ENCODE results near the gene LORICRIN.
A peak's percentile ranks its signal among the peaks of the same experiment; 100 is the strongest.

LORICRIN gene

DNA sequence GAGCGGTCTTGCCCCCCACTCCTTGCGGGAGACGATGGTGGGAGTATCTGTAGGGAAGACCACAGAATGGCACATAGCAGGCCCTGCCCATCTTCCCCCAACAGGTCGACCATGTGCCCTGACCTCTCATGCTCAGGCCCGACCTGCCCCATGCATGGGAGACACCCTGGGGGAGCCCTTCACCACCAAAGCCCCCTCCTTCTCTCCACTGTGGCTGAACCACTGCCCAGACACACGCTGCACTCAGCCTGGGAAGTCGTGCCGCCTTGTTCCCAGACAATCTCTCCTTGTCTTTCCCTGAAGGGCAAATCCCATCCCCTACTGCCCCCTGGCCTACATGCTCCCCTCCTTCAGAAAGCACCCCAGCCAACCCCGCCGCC, 47.7 kb downstream of the LORICRIN start:
- no peaks in the 10 kb centered on the region for H3K79me2 ChIP-seq (ENCODE audit: low read length)
- peak overlapping the region; percentile 63 for H3K4me3 ChIP-seq (ENCODE audit: low read length)
- peak overlapping the region; percentile 90 for H3K4me2 ChIP-seq (ENCODE audit: low read length)
- no peaks in the 10 kb centered on the region for H3K9me3 ChIP-seq (ENCODE audit: insufficient read depth, low read length)
- no peak overlapping the region for H3K9ac ChIP-seq (ENCODE audit: low read length)
- no peaks in the 10 kb centered on the region for H3K36me3 ChIP-seq (replicated peaks; ENCODE audit: low read depth, low read length)
- TF ChIP-seq, protein P1, sequence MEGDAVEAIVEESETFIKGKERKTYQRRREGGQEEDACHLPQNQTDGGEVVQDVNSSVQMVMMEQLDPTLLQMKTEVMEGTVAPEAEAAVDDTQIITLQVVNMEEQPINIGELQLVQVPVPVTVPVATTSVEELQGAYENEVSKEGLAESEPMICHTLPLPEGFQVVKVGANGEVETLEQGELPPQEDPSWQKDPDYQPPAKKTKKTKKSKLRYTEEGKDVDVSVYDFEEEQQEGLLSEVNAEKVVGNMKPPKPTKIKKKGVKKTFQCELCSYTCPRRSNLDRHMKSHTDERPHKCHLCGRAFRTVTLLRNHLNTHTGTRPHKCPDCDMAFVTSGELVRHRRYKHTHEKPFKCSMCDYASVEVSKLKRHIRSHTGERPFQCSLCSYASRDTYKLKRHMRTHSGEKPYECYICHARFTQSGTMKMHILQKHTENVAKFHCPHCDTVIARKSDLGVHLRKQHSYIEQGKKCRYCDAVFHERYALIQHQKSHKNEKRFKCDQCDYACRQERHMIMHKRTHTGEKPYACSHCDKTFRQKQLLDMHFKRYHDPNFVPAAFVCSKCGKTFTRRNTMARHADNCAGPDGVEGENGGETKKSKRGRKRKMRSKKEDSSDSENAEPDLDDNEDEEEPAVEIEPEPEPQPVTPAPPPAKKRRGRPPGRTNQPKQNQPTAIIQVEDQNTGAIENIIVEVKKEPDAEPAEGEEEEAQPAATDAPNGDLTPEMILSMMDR (IDR thresholded peaks at IDR 0.05; ENCODE audit: low read depth, low read length): no peak
- TF ChIP-seq EZH2phosphoT487 (IDR thresholded peaks at IDR 0.05; ENCODE audit: low read depth): no peak
- H4K20me1 ChIP-seq (ENCODE audit: insufficient read depth, low read length): no peaks in the 10 kb centered on the region
- H3K27ac ChIP-seq (ENCODE audit: low read length): no peak overlapping the region
- H3K27me3 ChIP-seq (ENCODE audit: low read depth, low read length): peaks cover 33% of the 10 kb centered on the region
- no peak overlapping the region for H2AFZ ChIP-seq (ENCODE audit: low read depth, low read length)
- H3K4me1 ChIP-seq (ENCODE audit: low read length): peaks cover 57% of the 10 kb centered on the region

DNA sequence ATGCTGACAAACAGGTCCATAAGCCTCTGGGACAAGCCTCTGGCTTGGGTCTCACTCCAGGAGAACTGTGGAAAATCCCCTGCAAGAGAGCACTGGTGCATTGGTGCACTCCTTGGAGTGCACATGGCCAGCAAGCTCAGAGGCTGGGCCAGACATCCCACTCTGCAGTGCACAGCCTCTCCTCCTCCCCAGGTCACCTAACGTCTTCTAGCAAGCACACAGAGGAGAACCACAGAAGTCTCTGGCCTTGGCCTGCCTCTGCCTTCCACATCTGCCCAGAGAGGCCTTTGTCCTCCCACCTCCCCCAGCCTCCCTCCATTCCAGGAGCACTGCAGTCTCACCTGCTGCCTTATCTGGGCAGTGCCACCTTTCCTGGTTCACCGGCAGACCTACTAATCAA, 49.1 kb downstream of the LORICRIN start:
- Histone ChIP-seq H3K4me2 (ENCODE audit: low read length) (no peak overlapping the region), H3K9me3 (ENCODE audit: insufficient read depth, low read length) (no peaks in the 10 kb centered on the region), H3K27ac (ENCODE audit: low read length) (no peak overlapping the region), H3K4me3 (ENCODE audit: low read length) (no peak overlapping the region), H3K79me2 (ENCODE audit: low read length) (no peaks in the 10 kb centered on the region), H3K36me3 (replicated peaks; ENCODE audit: low read depth, low read length) (no peaks in the 10 kb centered on the region), H4K20me1 (ENCODE audit: insufficient read depth, low read length) (no peaks in the 10 kb centered on the region), H3K4me1 (ENCODE audit: low read length) (peaks cover 57% of the 10 kb centered on the region), H2AFZ (ENCODE audit: low read depth, low read length) (no peak overlapping the region), H3K9ac (ENCODE audit: low read length) (no peak overlapping the region), H3K27me3 (ENCODE audit: low read depth, low read length) (peaks cover 32% of the 10 kb centered on the region)
- TF ChIP-seq, protein P1 (IDR thresholded peaks at IDR 0.05; ENCODE audit: low read depth, low read length): no peak
- TF ChIP-seq EZH2phosphoT487 (IDR thresholded peaks at IDR 0.05; ENCODE audit: low read depth): no peak

DNA sequence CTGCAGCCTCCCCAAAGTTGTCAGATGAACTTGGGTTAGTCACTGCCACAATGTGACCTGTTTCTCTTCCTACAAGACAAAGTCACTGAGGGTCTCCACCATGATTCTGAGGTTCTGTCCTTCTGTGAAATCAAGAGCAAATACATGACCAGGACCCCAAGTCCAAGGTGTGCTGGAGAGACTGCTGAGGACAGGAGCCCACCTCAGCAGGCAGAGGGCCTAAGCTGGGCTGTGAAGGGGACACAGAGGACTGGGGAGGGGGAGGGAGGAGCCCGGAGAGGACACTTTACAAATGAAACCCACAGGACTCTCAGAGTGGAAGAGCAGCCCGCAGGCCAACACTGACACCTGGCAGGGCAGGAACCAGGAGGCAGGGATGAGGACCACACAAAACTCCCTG, 50.0 kb downstream of the LORICRIN start:
- Histone ChIP-seq H3K27ac (ENCODE audit: low read length) (no peak overlapping the region), H3K36me3 (replicated peaks; ENCODE audit: low read depth, low read length) (no peaks in the 10 kb centered on the region), H3K4me1 (ENCODE audit: low read length) (peaks cover 52% of the 10 kb centered on the region), H3K79me2 (ENCODE audit: low read length) (no peaks in the 10 kb centered on the region), H3K9me3 (ENCODE audit: insufficient read depth, low read length) (no peaks in the 10 kb centered on the region), H3K4me3 (ENCODE audit: low read length) (no peak overlapping the region), H3K4me2 (ENCODE audit: low read length) (no peak overlapping the region), H2AFZ (ENCODE audit: low read depth, low read length) (no peak overlapping the region), H4K20me1 (ENCODE audit: insufficient read depth, low read length) (no peaks in the 10 kb centered on the region), H3K9ac (ENCODE audit: low read length) (no peak overlapping the region), H3K27me3 (ENCODE audit: low read depth, low read length) (peaks cover 27% of the 10 kb centered on the region)
- TF ChIP-seq EZH2phosphoT487 (IDR thresholded peaks at IDR 0.05; ENCODE audit: low read depth): no peak
- TF ChIP-seq, protein P1 (IDR thresholded peaks at IDR 0.05; ENCODE audit: low read depth, low read length): no peak

DNA sequence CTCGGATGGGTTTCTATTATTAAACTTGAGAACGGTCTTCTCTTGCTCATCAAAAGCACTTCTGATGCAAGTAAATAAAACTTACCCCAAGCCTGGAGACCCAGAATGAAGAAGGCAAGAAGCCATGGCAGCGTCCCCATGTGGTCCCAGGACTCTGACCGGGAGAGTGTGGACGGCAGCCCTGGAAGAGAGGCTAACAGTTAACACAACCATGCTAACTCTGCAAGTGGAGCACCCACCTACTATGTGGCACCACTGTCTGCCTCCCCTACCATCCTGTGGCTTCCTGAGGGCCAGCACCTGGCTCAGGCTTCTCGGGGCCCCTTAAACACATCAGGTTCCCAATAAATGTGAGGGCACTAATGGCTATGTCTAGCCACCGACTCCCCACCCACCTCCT, 51.0 kb downstream of the LORICRIN start:
- Histone ChIP-seq H3K9me3 (ENCODE audit: insufficient read depth, low read length) (no peaks in the 10 kb centered on the region), H3K4me1 (ENCODE audit: low read length) (peaks cover 50% of the 10 kb centered on the region), H2AFZ (ENCODE audit: low read depth, low read length) (no peak overlapping the region), H3K79me2 (ENCODE audit: low read length) (no peaks in the 10 kb centered on the region), H3K9ac (ENCODE audit: low read length) (no peak overlapping the region), H3K4me2 (ENCODE audit: low read length) (no peak overlapping the region), H3K4me3 (ENCODE audit: low read length) (no peak overlapping the region), H3K27me3 (ENCODE audit: low read depth, low read length) (peaks cover 16% of the 10 kb centered on the region), H3K36me3 (replicated peaks; ENCODE audit: low read depth, low read length) (no peaks in the 10 kb centered on the region), H3K27ac (ENCODE audit: low read length) (no peak overlapping the region), H4K20me1 (ENCODE audit: insufficient read depth, low read length) (no peaks in the 10 kb centered on the region)
- no peak for TF ChIP-seq EZH2phosphoT487 (IDR thresholded peaks at IDR 0.05; ENCODE audit: low read depth)
- TF ChIP-seq, protein P1 (IDR thresholded peaks at IDR 0.05; ENCODE audit: low read depth, low read length): no peak
